CD4-positive, alpha-beta T cell treated with Interleukin-15 for 1 hour (primary cell): Measurements from ENCODE around the gene STXBP1.
"Not testable (repeated sequence)": the region's sequence is repeated elsewhere in the genome, so short reads cannot be mapped to it uniquely, and the experiment has no call there.

Experiments
- DNase-seq: peaks from one replicate; pipeline ENCODE4 v3.0.0-alpha.2; 2020

The STXBP1 gene

DNA sequence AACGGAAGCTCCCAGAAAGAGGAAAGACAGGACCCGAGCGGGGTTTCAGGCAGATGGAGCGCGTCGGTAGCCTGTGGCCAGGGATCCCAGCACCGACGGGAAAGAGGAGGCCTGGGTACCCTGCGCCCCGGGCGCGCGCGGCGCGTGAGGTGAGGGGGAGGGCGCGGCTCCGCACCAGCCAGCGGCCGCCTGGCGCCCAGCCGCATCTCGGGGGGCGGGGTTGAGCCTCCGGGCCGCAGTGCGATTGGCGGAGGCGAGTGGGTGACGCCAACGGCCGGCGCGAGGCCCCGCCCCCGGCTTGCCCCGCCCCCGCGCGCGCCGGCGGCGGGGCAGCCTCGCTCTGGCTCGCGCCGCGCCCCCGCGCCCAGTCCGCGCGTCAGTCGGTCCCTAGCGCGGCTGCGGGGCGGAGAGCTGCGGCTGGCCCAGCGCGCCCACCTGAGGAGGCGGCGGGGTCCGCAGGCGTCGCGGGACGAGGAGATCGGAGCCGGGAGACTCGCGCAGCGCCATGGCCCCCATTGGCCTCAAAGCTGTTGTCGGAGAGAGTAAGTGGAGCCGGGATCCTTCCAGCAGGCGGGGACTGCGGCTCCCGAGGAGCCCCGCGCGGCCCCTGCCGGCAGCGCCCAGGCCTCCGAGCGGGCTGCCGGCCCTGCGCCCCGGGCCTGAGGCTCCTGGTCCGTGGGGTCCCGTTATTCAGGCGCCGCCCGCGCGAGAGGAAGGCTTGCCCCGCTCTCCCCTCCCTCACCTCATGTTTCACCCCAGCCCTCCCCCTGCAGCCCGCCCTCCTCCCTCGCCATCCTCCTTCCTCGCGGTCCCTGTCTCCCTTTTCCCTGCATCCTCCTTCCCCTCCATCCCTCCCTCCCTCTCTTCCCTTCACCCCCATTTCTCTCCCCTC is at the start of gene STXBP1:
TSS of gene STXBP1 (plus strand) at position 379 of the 892 bp plus-strand sequence. CDS start at position 506, 127 bp downstream.
- peak; percentile 88 for DNase-seq

DNA sequence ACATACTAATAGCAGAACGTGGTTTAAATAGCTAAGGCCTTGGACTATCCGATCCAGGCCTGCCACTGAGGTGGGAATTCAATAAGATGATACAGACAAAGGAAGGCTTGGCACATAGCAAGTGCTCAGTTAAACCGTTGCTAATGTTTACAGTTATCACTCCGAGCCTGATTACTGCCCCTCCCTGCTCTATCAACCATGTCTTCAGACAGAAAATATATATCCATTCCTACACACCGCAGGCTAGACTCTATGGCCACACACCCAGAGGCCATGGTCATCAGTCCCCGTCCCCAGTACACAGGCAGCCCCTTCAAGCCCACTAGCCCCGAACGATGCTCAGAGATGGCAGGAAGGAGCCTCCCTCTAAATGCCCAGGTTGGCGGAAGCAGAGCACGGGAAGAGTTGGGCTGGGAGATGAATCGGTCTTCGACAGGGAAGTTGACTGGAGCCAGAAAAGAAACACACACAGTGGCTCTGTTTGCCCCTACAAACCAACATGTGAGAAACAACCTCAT is 49.7 kb upstream of the STXBP1 start:
- DNase-seq = no peak

DNA sequence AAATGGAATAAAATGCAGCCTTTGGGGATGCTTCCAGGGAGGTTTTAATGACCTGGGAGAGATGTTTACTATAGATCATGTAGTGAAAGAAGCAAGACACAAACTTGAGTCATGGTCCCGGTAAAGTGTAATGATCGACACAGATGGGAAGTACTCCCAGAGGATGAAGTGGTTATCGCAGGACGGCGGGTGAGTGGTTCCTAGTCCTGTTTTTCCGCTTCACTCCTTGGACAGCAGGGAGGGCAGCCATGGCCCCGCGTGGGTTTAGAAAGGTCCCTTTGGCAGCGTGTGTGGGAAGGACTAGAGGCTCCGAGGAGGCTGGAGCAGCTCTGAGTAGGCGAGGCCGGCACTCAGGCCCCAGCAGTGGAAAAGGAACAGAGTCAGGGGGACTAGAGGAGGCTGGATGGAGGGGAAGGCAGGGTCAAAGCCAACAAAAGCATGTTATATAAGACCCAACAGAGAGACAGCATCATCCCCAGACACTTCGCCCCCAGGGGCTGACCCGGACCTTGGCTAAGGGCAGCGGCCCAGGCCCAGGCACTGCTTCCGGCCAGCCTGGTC is 49.2 kb upstream of the STXBP1 start:
- no peak for DNase-seq

DNA sequence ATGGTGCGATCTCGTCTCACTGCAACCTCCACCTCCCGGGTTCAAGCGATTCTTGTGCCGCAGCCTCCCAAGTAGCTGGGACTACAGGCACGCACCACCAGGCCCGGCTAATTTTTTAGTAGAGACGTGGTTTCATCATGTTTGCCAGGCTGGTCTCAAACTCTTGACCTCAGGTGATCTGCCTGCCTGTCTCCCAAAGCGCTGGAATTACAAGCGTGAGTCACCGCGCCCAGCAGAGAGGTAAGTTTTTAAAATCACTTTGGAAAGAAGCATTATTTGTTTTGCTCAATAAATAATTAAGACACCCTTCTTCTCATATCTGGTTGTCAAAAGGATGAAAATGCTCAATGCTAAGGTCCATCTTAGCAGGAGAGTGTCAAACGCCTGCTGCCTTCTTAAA is 48.5 kb upstream of the STXBP1 start:
- no peak for DNase-seq

DNA sequence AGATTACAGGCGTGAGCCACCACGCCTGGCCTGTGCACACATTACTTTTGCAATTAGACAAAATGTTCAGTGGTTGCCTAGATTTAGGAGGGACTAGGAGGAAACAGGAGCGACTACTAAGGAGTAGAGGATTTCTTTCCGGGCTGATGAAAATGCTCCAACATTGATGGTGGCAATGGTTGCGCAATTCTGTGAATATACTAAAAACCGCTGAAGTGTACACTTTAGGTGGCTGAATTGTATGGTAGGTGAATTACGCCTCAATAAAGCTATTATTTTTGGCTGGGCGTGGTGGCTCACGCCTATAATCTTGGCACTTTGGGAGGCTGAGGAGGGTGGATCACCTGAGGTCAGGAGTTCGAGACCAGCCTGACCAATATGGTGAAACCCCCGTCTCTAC is 46.8 kb upstream of the STXBP1 start:
- DNase-seq = no peak

DNA sequence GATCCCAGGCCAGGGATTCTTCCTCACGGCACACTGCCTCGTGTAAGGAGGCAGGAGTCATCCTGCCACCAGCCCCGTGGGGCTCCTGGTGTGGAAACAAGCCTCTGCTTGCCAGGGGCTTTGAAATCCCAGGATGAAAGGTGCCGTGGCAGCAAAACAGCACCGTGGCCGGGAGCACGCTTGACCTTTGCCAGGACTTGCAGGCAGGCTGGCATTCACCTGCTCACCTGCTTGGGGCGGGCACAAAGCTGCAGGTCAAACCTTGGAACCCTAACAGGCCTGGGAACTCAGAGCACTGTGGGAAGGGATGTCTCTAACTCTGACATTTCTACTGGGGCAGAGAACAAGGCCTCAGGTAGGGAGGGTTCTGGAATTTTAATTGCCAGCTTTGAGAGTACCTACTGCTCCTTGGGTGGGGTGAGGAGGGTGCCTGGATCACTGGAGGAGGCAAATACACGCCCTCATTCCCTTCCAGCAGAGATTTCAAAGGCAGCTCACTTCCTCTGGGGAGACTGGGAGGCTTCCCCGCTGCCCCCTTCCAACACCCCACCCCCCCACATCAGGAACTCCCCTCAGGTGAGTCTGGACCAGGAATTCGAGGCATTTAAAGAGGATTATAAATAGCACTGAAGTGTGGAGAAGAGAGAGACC is 45.6 kb upstream of the STXBP1 start:
- no peak for DNase-seq

DNA sequence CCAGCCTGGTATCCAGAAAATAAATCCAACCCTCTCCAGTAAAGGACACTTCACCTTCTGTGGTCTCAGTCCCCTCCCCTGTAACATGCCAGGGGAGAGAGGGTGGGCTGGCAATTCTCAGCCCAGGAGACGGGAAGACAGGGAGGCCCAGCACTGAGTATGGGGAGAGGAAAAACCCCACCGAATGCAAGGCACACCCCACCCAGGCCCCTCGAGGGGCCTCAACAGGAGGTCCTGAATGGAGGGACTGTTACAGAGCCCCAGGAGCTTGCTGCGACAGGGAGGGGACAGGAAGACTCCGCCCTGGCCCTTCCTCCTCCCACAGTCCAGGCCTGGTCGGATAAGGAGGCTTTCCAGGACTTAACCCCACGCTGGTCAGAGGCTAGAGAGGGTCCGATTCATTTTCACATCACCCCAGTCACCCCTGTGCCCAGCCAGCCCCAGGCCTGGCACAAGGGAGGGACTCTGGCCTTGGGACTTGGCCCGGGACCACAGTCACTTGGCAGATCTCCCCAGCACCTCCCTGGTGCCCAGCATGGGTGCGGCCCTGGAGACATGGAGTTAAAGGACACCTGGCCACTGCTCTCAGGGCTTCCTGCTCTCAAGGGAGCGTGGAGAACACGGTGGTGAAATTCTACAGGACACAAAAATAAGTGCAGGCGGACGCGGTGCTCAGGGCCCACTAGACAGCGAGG is 44.9 kb upstream of the STXBP1 start:
- no peak for DNase-seq

DNA sequence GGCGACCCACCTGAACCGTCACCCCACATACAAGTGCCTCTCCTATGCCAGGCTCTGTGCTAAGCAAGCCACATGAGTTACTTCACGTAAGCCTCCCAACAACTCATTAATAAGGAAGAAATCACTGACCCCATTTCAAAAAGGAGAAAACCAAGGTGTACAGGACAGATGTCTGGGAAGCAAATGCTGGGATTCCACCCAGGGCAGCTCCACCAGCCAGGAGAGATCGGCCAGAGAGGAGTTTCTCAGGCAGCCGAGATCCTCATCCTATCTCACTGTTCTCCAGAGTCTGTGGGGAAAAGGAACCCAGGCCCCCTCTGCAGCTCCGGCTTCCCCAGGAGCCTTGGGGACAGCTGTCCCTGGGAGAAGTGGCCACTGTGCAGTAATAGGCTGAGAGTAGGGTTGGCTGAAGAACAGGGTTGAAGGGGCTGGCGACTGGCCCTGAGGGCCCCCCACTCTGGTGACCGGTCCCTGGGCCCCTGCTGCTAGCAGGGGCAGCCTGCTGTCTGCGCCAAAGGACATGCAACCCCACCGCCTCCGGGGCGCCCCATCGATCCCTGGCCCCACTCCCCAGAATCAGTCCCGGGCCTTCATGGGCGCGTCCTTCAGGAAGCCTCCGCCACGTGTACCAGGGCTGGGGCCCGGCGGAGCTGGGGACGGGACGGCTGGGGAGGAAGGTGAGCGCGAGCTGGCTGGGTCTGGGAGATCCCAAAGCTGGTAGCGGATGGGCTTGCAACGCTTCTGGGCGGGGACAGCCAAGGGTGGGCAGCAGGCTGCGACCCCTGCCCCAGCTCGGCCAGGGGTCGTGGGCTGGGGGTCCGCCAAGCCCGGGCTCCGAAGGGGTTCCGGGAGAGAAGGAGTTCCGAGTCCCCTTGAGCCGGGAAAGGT is 44.1 kb upstream of the STXBP1 start:
- DNase-seq = no peak

DNA sequence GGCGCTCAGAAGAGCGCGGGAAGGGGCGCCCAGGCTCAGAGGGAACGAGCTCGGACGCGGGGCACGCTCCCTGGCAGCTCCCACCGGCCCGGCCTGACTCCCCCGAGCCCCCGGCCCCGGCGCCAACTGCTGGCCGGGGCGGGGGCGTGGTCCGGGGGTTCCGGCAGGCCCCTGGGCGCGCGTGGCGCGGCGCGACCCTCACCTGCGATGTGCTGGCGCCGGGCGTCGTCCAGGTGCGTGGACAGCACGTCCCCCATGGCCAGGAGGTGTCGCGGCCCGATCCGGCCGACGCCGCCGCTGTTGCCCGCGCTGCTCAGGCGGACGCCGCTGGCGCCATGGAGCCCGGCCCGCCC is 43.5 kb upstream of the STXBP1 start:
- DNase-seq = no peak

DNA sequence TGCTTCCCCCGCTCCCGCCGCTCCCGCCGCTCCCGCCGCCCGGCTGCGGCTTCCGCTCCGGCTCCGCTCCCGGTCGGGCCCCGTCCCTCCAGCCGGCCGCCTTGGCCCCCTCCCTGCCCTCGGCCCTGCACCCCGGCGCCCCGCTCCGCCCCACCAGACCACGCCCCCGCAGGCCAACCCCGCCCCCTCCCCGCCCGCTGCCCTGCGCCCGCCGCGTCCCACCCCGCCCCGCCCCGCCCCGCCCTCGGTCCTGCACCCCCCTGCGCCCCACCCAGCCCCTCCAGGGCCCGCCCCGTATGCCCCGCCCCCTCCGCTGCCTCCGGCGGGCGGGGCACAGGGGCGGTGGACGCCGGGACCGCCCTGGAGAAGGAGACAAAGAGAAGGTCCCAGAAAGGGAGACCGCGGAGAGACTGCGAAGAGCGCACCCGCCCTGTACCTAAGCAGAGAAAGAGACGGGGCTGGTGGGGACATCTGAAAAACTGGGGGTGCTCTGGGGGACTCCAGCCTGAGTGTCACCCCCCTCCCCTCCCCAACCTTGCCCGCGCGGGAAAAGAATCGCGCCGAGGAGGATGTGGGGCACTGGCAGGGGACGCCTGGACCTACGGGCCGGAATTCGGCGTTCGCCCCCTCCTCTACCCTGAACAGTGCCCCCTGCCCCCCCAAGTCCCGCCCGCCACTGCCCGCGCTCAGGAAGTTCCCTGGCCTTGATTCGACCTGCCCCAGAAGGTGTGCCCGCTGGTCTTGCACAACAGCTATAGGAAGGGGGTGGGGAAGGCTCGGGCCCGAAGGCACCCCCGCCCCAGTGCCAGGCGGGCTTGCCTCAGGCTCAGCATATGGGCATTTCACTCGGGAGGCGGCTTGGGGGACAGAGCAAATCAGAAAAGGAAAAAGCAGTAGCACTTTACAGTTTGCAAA is 42.8 kb upstream of the STXBP1 start:
- DNase-seq = peak; percentile 81

DNA sequence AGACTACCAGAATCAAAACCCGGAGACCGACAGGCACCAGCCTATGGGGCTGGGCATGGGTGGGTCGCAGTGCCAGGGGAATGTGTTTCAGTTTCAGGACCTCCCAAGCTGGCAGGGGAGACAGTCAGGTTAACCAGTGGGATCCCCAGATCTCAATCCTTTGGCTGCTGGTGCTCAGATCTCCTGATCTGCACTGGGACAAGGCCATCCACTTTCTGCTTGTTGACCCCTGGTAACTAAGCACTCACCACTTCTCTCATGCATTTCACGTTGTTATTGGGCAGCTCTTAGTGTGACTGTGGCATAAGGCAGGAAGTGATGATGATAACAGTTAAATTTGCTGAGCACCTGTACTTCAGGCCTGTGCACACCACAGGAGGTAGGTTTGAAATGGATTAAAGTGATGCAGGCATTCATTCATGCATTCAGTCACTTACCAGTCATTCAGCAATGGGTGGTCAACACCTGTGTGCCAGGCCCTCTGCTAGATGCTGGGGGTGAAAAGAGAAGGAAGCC is 42.1 kb upstream of the STXBP1 start:
- DNase-seq = no peak

DNA sequence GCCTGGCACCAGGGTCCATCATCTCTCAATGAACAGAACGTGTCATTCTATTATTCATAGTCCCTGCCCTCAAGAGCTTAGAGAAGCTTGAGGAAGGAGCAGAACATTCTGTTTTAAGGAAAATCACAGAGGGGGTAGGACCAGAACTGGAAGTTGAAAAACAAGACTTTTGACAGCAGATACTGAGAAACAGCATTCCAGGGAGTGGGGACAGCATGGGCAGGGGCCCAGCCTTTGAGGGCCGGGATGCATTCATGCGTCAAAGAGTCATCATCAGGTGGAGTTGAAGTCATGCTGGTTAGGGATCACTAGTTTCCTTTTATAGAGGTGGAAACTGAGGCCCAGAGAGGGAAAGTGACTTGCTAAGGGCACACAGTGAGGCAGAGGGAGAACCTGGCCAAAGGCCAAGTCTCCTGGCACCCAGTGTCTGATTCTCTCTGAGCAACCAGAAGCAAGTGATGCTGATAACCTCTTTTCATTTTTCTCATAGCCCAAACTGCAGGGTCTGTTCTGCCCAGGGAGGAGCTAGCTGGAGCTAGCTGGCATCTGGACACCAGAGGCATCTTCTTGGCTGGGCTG is 41.5 kb upstream of the STXBP1 start:
- no peak for DNase-seq

DNA sequence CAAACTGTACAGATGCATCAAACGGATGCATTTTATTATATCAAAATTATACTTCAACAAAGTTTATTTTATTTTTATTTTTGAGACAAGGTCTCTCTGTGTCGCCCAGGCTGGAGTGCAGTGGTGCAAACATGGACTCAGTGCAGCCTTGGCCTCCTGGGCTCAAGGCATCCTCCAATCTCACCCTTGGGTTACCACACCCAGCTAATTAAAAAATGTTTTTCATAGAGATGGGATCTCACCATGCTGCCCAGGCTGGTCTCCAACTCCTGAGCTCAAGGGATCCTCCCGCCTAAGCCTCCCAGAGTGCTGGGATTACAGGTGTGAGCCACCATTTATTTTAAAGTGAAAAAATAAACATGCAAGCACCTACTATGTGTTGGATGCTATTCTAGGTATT is 40.1 kb upstream of the STXBP1 start:
- no peak for DNase-seq

DNA sequence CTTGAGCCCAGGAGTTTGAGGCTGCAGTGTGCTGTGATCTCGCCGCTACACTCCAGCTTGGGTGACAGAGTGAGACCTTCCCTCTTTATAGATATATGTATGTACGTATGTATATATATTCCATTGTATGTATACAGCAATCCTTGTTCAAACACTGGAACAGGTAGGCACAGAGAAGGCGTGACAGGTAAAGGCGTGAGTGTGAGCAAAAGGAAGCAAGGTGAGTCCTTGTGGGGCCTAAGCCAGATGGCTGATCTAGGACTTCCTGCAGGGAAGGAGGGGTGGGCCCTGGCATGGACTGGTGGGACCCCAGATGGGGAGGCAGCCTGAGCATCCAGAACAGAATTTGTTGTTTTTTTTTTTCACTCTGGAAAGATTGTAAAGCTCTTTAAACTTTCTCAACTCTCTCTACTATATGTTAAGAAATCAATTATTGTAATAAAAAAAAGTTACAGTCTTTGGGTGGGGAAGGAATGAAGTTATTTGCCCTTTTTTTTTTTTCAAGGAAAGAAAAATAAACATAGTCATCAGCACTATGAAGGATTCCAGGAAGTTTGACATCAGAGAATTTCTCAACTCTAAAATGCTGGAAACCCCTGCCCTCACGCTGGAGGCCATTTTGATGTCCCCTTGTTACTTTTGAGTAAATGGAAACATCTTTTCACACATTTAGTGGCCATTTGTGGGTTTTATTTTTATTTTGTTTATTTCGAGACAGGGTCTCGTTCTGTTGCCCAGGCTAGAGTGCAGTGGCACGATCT is 38.9 kb upstream of the STXBP1 start:
- no peak for DNase-seq

DNA sequence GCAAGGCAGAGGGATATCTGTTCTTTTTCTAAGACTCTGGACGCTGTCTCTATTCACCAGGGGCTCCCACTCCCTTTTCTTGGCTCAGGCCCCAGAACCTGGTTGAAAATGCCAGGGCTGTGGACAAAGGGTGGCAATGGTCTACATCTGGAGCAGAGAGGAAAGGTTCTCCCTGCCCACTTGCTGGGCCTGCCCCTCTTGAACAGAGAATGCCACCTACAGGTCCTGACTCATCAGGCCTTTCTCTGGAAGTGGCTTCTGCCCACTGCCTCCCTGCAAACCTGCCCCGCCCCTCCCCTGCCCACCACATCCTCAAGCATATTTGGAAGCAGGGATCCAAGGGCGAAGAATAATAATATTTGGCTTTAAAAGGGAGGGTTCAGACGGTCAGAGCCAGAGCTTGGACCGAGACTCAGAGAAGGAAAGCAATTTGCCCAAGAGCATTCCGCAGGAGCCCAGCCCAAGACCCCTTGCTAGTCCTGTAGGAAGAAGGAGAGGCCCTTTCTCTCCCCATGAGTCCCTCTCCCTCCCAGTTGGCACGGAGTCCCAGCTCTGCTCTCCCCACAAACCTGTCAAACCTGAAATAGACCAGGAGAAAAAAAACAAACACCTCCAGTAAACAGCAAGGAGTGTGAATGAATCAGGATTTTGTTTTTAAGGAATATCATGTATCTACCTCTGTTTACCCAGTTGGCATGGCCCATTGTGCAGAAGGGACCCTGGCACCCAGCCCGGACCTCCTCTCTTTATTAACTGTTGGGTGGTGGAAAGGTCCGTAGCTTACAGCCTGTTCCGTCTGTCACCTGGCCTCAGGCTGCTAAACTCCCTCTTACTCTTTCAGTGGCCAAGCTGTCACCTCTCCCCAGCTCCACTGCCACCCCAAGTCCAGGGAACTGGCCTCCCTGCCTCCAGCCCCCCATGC is 37.7 kb upstream of the STXBP1 start:
- DNase-seq = peak; percentile 36

DNA sequence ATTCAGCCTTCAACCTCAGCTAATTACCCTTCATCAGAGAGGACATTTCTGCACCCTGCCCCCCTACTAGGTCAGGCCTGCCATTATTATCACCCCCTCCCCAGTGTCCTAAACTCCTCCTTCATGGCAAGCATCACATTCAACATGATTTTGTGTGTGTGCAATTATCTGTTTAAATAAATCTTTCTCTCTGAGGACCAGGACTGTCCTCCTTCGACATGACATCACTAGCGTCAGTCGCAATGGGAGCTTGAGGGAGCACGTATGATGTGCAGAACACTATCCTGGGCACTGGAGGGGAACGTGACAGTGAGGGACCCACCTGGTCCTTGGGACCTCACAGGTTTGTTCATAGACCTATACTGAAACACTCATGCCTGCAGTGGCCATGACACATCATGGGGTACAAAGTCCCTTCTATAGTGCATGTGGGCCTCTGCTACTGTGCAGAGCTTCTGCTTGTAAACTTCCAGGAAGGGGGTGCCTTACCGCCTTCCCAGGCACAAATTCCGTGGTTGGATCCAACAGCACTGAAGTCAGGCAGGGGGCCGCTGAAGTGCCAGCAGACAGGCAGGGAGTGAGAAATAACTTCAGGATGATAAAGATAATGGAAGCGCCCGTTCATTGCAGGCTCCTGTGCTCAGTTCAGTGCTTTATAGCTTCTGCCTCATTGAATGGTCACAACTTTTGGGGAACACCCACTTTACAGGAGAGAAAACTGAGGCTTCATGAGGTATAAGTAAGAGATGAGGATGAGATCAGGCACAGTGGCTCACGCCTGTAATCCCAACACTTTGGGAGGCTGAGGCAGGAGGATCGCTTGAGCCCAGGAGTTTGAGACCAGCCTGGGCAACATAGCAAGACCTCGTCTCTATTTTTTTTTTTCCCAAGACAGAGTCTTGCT is 36.0 kb upstream of the STXBP1 start:
- no peak for DNase-seq

DNA sequence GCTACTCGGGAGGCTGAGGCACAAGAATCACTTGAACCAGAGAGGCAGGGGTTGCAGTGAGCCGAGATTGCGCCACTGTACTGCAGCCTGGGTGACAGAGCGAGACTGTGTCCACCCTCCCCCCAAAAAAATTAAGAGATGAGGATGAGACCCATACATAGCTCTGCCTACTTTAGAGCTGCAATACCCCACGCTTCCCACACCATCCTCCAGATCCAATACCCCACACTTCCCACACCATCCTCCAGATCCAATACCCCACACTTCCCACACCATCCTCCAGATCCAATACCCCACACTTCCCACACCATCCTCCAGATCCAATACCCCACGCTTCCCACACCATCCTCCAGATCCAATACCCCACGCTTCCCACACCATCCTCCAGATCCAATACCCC is 34.9 kb upstream of the STXBP1 start:
- not testable (repeated sequence) for DNase-seq

DNA sequence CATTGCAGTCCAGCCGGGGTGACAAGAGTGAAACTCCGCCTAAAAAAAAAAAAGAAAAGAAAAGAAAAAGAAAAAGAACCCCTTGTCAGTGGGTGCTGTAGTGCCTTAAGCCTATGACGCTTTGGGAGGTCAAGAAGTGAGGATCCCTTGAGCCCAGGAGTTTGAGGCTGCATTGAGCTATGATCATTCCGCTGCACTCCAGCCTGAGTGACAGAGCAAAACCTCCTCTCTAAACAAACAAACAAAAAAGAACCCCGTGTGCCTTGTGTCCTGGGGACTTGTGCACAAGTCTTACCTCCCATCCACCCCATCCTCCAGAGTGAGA is 33.5 kb upstream of the STXBP1 start:
- no peak for DNase-seq
